Measurements from ENCODE around the gene WRAP73.

DNA sequence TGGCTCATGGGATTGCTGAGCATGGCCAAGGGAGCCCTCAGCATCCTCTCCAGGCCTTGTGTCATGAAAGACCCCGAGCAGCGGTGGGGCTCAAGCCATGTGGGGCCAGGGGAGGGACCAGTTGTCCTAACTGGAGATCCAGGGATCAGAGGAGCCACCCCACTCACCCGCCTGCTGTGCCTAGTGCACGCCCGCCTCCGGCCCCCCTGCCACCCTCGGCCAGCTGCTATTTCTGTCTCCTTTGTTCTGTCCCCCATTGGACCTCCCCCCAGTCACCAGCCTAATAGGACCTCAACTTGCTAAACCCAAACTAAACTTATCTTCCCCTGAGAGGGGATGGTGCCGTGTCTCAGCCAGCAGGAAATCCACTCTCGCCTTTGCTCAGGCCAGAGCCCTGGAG is 46.8 kb upstream of the WRAP73 start:
- no peak for TF ChIP-seq EZH2phosphoT487 (IDR thresholded peaks at IDR 0.05; ENCODE audit: insufficient read depth, low read depth)
- TF ChIP-seq EZH2 (IDR thresholded peaks at IDR 0.05; ENCODE audit: insufficient read depth, poor library complexity, severe bottlenecking): no peak

Data from GM23248 (cell line).